KBM-7 (cell line): ENCODE data around the gene CGREF1.
A peak's percentile ranks its signal among the peaks of the same experiment; 100 is the strongest.

ENCODE experiments used
- DNase-seq: peaks from one replicate; pipeline ENCODE4 v3.0.0-alpha.2; 2015
- in situ Hi-C: fragments of 300-500 bp; cut with MboI; formaldehyde crosslinking; loops from 2 replicates; pipeline ENCODE4 v1.14.3; 2020; ENCODE audit warnings: low sequenced_read_pairs, low pct_unique_long_range_greater_than_20kb, mixed read lengths

Gene CGREF1

GRCh38 chr2:27059141-27059820 is 59.6 kb downstream of the CGREF1 start:
- DNase-seq, result no peak
- in situ Hi-C loops, result no loop called here

GRCh38 chr2:27058210-27058609 is 60.7 kb downstream of the CGREF1 start:
- in situ Hi-C loops, result no loop called here
- no peak for DNase-seq

GRCh38 chr2:27057184-27057583 is 61.7 kb downstream of the CGREF1 start:
- in situ Hi-C loops, result no loop called here

GRCh38 chr2:27054721-27055120 is 64.2 kb downstream of the CGREF1 start:
- no peak for DNase-seq
- in situ Hi-C loops, result no loop called here

More at GRCh38 chr2:27057184-27057583, 61.7 kb downstream of the CGREF1 start:
- DNase-seq, result no peak

- DNase-seq, result no peak
- in situ Hi-C loops, result no loop called here
Observed at GRCh38 chr2:27053776-27054175, 65.2 kb downstream of the CGREF1 start.

GRCh38 chr2:27053321-27053720 is 65.6 kb downstream of the CGREF1 start:
- in situ Hi-C loops, result no loop called here
- DNase-seq, result no peak

GRCh38 chr2:27051902-27052645 is 66.9 kb downstream of the CGREF1 start:
- peak; percentile 37 for DNase-seq
- in situ Hi-C loops, result no loop called here

- in situ Hi-C loops, result no loop called here
- peak; percentile 97 for DNase-seq
Observed at GRCh38 chr2:27050996-27051901, 67.7 kb downstream of the CGREF1 start, which contains the start of gene AGBL5. TSS of gene AGBL5 (plus strand) at chr2:27051668. CDS start at chr2:27052959, 1,291 bp downstream.
